Measurements from ENCODE around the gene PEAK1.
"Not testable (repeated sequence)": the region's sequence is repeated elsewhere in the genome, so short reads cannot be mapped to it uniquely, and the experiment has no call there.

PEAK1 gene

GRCh38 chr15:77180270-77180669, 239.6 kb downstream of the PEAK1 start:
- no peak overlapping the region for H3K4me3 ChIP-seq (ENCODE audit: low read depth, low read length)
- TF ChIP-seq, protein P1, sequence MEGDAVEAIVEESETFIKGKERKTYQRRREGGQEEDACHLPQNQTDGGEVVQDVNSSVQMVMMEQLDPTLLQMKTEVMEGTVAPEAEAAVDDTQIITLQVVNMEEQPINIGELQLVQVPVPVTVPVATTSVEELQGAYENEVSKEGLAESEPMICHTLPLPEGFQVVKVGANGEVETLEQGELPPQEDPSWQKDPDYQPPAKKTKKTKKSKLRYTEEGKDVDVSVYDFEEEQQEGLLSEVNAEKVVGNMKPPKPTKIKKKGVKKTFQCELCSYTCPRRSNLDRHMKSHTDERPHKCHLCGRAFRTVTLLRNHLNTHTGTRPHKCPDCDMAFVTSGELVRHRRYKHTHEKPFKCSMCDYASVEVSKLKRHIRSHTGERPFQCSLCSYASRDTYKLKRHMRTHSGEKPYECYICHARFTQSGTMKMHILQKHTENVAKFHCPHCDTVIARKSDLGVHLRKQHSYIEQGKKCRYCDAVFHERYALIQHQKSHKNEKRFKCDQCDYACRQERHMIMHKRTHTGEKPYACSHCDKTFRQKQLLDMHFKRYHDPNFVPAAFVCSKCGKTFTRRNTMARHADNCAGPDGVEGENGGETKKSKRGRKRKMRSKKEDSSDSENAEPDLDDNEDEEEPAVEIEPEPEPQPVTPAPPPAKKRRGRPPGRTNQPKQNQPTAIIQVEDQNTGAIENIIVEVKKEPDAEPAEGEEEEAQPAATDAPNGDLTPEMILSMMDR (IDR thresholded peaks at IDR 0.05; ENCODE audit: control insufficient read depth, extremely low read depth, insufficient read depth): no peak
- DNase-seq (ENCODE audit: low read depth): no peak

DNA sequence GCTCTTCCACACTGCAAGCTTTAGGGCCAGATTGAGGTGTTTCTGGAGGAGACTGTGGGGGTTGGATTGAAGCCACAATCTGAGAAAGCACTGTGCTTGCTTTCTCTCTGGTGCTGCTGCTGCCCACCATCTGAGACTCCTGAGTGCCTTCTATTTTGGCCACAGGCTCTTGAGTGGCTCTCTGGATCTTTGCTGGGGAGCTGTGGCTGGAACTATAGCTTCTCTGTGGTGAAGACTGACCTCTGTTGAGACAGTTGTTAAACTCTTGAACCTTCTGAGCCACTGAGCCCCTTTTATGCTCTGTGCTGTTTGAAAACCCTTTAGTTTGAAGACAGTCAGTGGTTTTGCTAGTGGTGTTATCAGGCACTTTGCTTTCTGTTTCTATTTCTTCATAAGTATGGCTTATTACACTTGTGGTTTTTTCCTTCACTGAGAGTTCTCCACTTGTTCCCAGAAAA, 240.3 kb downstream of the PEAK1 start:
- no peak for DNase-seq (ENCODE audit: low read depth)
- H3K4me3 ChIP-seq (ENCODE audit: low read depth, low read length): no peak overlapping the region
- TF ChIP-seq, protein P1 (IDR thresholded peaks at IDR 0.05; ENCODE audit: control insufficient read depth, extremely low read depth, insufficient read depth): no peak

DNA sequence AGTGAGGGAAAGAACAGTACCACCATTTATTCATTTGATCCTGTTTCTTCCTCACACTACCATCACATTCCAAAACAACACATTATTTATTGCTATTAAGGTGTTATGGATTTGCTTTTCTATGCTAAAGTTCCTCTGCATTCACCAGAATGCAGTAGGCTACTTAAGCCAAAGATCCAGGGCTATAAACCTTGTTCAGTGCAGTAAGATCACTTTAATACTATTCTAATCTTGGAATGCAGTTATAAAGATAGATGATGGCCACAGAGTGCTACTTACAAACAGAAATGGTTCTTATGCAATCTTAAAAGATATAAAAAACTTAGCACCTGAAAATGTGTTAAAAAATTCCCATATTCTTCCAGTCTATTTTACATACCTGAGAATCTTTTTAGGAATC, 241.5 kb downstream of the PEAK1 start:
- TF ChIP-seq, protein P1 (IDR thresholded peaks at IDR 0.05; ENCODE audit: control insufficient read depth, extremely low read depth, insufficient read depth): no peak
- no peak overlapping the region for H3K4me3 ChIP-seq (ENCODE audit: low read depth, low read length)
- no peak for DNase-seq (ENCODE audit: low read depth)

DNA sequence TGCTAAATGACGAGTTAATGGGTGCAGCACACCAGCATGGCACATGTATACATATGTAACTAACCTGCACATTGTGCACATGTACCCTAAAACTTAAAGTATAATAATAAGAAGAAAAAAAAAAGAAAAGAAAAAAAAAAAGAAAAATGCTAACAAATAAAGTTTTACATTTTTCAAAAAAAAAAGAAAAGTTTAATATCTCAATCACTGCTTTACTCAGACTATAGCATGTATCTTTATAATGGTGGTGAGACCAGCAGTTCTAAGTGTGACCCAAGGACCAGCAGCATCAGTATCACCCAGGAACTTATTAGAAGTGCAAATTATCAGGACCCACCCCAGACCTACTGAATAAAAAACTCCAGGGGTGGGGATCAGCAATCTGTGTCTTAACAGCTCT, 243.8 kb downstream of the PEAK1 start:
- not testable (repeated sequence) for DNase-seq (ENCODE audit: low read depth); H3K4me3 ChIP-seq (ENCODE audit: low read depth, low read length)

GRCh38 chr15:77173487-77173886, 246.4 kb downstream of the PEAK1 start:
- no peak for DNase-seq (ENCODE audit: low read depth)
- TF ChIP-seq, protein P1 (IDR thresholded peaks at IDR 0.05; ENCODE audit: control insufficient read depth, extremely low read depth, insufficient read depth): no peak
- H3K4me3 ChIP-seq (ENCODE audit: low read depth, low read length): no peak overlapping the region

GRCh38 chr15:77171221-77171967, 248.5 kb downstream of the PEAK1 start:
- no peak overlapping the region for H3K4me3 ChIP-seq (ENCODE audit: low read depth, low read length)
- DNase-seq (ENCODE audit: low read depth): no peak
- TF ChIP-seq, protein P1 (IDR thresholded peaks at IDR 0.05; ENCODE audit: control insufficient read depth, extremely low read depth, insufficient read depth): no peak

- H3K4me3 ChIP-seq (ENCODE audit: low read depth, low read length): no peak overlapping the region
- no peak for DNase-seq (ENCODE audit: low read depth)
- TF ChIP-seq, protein P1 (IDR thresholded peaks at IDR 0.05; ENCODE audit: control insufficient read depth, extremely low read depth, insufficient read depth): no peak
These were observed 251.3 kb downstream of the PEAK1 start for GRCh38 chr15:77168616-77169015.
